Smooth muscle cell (in vitro differentiated cells): ENCODE measurements around the gene GNG12. TPM values are rescaled to one million over a fixed set of nuclear protein-coding genes. Genes with fewer than 3 reads are reported as not detected.

Source experiments
- DNase-seq: peaks from one replicate; lab custom pipeline; 2025; ENCODE audit not compliant: unreplicated experiment; lab: John Stamatoyannopoulos, UW
- H2AFZ ChIP-seq: fragments of 200-600 bp; sonication (generic); 2 replicates; pipeline ENCODE4 v1.6.0; 2016; ENCODE audit warnings: antibody characterized with exemption, low read depth, mild to moderate bottlenecking
- H3F3A ChIP-seq: fragments of 200-600 bp; sonication (generic); 2 replicates; pipeline ENCODE4 v1.6.0; 2017; ENCODE audit warnings: antibody characterized with exemption, low read depth
- H3K27ac ChIP-seq: fragments of 200-600 bp; sonication (generic); 2 replicates; pipeline ENCODE4 v1.5.1; 2016; ENCODE audit warnings: low read depth, mild to moderate bottlenecking
- H3K27me3 ChIP-seq: fragments of 200-600 bp; sonication (generic); 2 replicates; pipeline ENCODE4 v1.6.1; 2016; ENCODE audit warnings: low read depth, mild to moderate bottlenecking
- H3K36me3 ChIP-seq: fragments of 200-600 bp; sonication (generic); 2 replicates; pipeline ENCODE4 v1.5.1; 2016; ENCODE audit warnings: low read depth
- H3K4me1 ChIP-seq: fragments of 200-600 bp; sonication (generic); 2 replicates; pipeline ENCODE4 v1.5.1; 2016; ENCODE audit warnings: low read depth
- H3K4me2 ChIP-seq: fragments of 200-600 bp; sonication (generic); 2 replicates; pipeline ENCODE4 v1.6.0; 2016; ENCODE audit warnings: mild to moderate bottlenecking
- H3K4me3 ChIP-seq: fragments of 200-600 bp; sonication (generic); 2 replicates; pipeline ENCODE4 v1.5.1; 2016; ENCODE audit warnings: mild to moderate bottlenecking
- H3K79me2 ChIP-seq: fragments of 200-600 bp; sonication (generic); 2 replicates; pipeline ENCODE4 v1.6.0; 2016; ENCODE audit warnings: low read depth, mild to moderate bottlenecking
- H3K9ac ChIP-seq: fragments of 200-600 bp; sonication (generic); 2 replicates; pipeline ENCODE4 v1.6.0; 2016; ENCODE audit warnings: low read depth
- H3K9me3 ChIP-seq: fragments of 200-600 bp; sonication (generic); replicated peaks from 2 replicates; pipeline ENCODE4 v1.5.1; 2016; ENCODE audit warnings: low read depth
- H4K20me1 ChIP-seq: fragments of 200-600 bp; sonication (generic); 2 replicates; pipeline ENCODE4 v1.6.0; 2016; ENCODE audit warnings: low read depth
- CTCF ChIP-seq: fragments of 200-600 bp; sonication (generic); IDR thresholded peaks from 2 replicates; pipeline ENCODE4 v1.5.1; 2017; ENCODE audit warnings: borderline replicate concordance, mild to moderate bottlenecking, antibody characterized with exemption; ENCODE audit not compliant: insufficient read depth, poor library complexity, severe bottlenecking
- WGBS: methylation state at CpG from one replicate; pipeline ENCODE4 v1.1.7; 2016; ENCODE audit warnings: low lambda C conversion rate; 5-methylcytosine and 5-hydroxymethylcytosine counted together
- polyA plus RNA-seq: library from polyadenylated mRNA; unstranded; fragments of >200 nt; fragmentation: Nextera tagmentation; extraction: Ambion mirVana; gene quantifications from 2 replicates; pipeline ENCODE4 v1.2.1, GENCODE V29; 2016
- total RNA-seq: library from RNA; depleted of rRNA; stranded (reverse); fragments of >200 nt; gene quantifications from 2 replicates; pipeline ENCODE4 v1.2.3, GENCODE V29; 2014

GNG12 gene
- total and polyA plus RNA-seq, 2 experiments from 2014 or later = 54.6 to 86.6 TPM

- 53% methylated on average over 3 of the region's 3 CpGs for WGBS
- Histone ChIP-seq H3K9me3 (no peaks in the 10 kb centered on the region), H3K4me3 (peak overlapping the region; percentile 93), H3K79me2 (peaks cover 7% of the 10 kb centered on the region), H3K27ac (peak overlapping the region; percentile 99), H2AFZ (no peak overlapping the region), H3K4me2 (peak overlapping the region; percentile 93), H4K20me1 (peaks cover 34% of the 10 kb centered on the region), H3K4me1 (peaks cover 24% of the 10 kb centered on the region), H3K27me3 (no peaks in the 10 kb centered on the region), H3K9ac (no peak overlapping the region), H3K36me3 (no peaks in the 10 kb centered on the region), H3F3A (peaks cover 17% of the 10 kb centered on the region)
- DNase-seq = no peak
- TF ChIP-seq CTCF = no peak
Observed at GRCh38 chr1:67688526-67689219, 144.6 kb downstream of the GNG12 start.

GRCh38 chr1:67687649-67688048, 145.6 kb downstream of the GNG12 start:
- H3K36me3 ChIP-seq = no peaks in the 10 kb centered on the region
- no peak for DNase-seq
- H3K27me3 ChIP-seq = no peaks in the 10 kb centered on the region
- H3K4me3 ChIP-seq = peak overlapping the region; percentile 93
- H4K20me1 ChIP-seq = peaks cover 34% of the 10 kb centered on the region
- H3K79me2 ChIP-seq = peaks cover 7% of the 10 kb centered on the region
- H3K9me3 ChIP-seq = no peaks in the 10 kb centered on the region
- H3K27ac ChIP-seq = peak overlapping the region; percentile 99
- peaks cover 25% of the 10 kb centered on the region for H3F3A ChIP-seq
- H2AFZ ChIP-seq = no peak overlapping the region
- 40% methylated on average over 4 of the region's 4 CpGs for WGBS
- H3K4me2 ChIP-seq = peak overlapping the region; percentile 93
- peaks cover 30% of the 10 kb centered on the region for H3K4me1 ChIP-seq
- peak overlapping the region; percentile 86 for H3K9ac ChIP-seq
- TF ChIP-seq CTCF = no peak

- H3K27me3 ChIP-seq = no peaks in the 10 kb centered on the region
- no peak for DNase-seq
- H3K9ac ChIP-seq = peak overlapping the region; percentile 86
- WGBS = 46% methylated on average over 3 of the region's 3 CpGs
- TF ChIP-seq CTCF = no peak
- peaks cover 7% of the 10 kb centered on the region for H3K79me2 ChIP-seq
- H3K9me3 ChIP-seq = no peaks in the 10 kb centered on the region
- H3K27ac ChIP-seq = peak overlapping the region; percentile 99
- no peaks in the 10 kb centered on the region for H3K36me3 ChIP-seq
- H3K4me3 ChIP-seq = peak overlapping the region; percentile 93
- peaks cover 34% of the 10 kb centered on the region for H4K20me1 ChIP-seq
- peak overlapping the region; percentile 93 for H3K4me2 ChIP-seq
- H2AFZ ChIP-seq = no peak overlapping the region
- H3K4me1 ChIP-seq = peaks cover 30% of the 10 kb centered on the region
- peaks cover 27% of the 10 kb centered on the region for H3F3A ChIP-seq
Observed at GRCh38 chr1:67687198-67687545, 146.1 kb downstream of the GNG12 start.
